Measurements from ENCODE around the gene ABHD17C. TPM values are rescaled to one million over a fixed set of nuclear protein-coding genes. Genes with fewer than 3 reads are reported as not detected.

ABHD17C gene
- total and polyA plus RNA-seq, 2 of the 8 experiments (the other 6 are each of a cell fraction or from before 2014, with no cell fraction given) = 20.2 to 29.8 TPM

DNA sequence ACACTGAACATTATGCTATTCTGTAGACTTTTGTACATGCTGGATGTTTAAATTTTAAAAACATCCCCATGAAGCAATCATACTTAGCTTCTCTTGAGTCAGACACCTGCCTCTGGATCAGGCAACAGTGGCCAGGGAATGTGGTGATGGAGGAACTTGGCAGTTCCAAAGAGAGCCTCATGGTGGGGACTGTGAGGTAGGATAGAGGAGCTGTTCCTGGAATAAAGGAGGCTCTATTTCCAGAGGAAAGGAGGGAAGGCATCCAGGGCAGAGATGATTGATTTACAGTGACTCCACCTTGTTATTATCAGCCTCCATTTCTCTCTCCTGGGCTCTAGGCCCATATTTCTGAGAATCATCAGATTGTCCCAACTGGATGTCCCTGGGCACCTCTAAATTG lies 35.0 kb upstream of the ABHD17C start:
- H3K9ac ChIP-seq (replicated peaks in 1 of 4; ENCODE audit: extremely low read depth in 1 of 4, low read depth in 3 of 4, low read length in 3 of 4) = no peak overlapping the region
- H3K4me3 ChIP-seq (ENCODE audit: extremely low read depth in 1 of 4, insufficient read depth in 2 of 4, low read depth in 3 of 4, low read length in 4 of 4) = no peak overlapping the region
- no peak overlapping the region for H3K14ac ChIP-seq (ENCODE audit: insufficient read length)
- no peak overlapping the region for H2BK20ac ChIP-seq (ENCODE audit: low read length)
- ChIA-PET POLR2A (ENCODE audit: partially characterized antibody) (interaction anchor here (1.2 kb wide), 1 partner anchor 120 kb away, joined by 4 read pairs; no protein-coding TSS in a partner anchor), CTCF (ENCODE audit: partially characterized antibody) (interaction anchor here (0.6 to 7.2 kb wide), 46 partner anchors 9 to 568 kb away, joined by 3 to 107 read pairs (median 4); partner anchors contain the start of genes ABHD17C and CEMIP)
- TF ChIP-seq POLR2AphosphoS5 (IDR thresholded peaks at IDR 0.05; ENCODE audit: low read depth, low read length) (no peak), RAD21 (IDR thresholded peaks at IDR 0.05 in 1 of 2, conservative IDR thresholded peaks at IDR 0.05 in 1 of 2; ENCODE audit: low read depth in 2 of 2, low read length in 2 of 2) (peak; percentile 83 to 86)
- TF ChIP-seq, protein P1, sequence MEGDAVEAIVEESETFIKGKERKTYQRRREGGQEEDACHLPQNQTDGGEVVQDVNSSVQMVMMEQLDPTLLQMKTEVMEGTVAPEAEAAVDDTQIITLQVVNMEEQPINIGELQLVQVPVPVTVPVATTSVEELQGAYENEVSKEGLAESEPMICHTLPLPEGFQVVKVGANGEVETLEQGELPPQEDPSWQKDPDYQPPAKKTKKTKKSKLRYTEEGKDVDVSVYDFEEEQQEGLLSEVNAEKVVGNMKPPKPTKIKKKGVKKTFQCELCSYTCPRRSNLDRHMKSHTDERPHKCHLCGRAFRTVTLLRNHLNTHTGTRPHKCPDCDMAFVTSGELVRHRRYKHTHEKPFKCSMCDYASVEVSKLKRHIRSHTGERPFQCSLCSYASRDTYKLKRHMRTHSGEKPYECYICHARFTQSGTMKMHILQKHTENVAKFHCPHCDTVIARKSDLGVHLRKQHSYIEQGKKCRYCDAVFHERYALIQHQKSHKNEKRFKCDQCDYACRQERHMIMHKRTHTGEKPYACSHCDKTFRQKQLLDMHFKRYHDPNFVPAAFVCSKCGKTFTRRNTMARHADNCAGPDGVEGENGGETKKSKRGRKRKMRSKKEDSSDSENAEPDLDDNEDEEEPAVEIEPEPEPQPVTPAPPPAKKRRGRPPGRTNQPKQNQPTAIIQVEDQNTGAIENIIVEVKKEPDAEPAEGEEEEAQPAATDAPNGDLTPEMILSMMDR (IDR thresholded peaks at IDR 0.05; ENCODE audit: control extremely low read depth in 1 of 3, insufficient read depth in 1 of 3, low read depth in 1 of 3, low read length in 3 of 3) = peak; percentile 57 to 81 (median 75)
- no peaks in the 10 kb centered on the region for H3K79me2 ChIP-seq (ENCODE audit: control insufficient read depth in 1 of 2, insufficient read depth in 2 of 2, low read length in 2 of 2)
- H4K91ac ChIP-seq (replicated peaks; ENCODE audit: insufficient read length, low read length) = no peak overlapping the region
- no peak overlapping the region for H3K4me2 ChIP-seq (ENCODE audit: insufficient read depth in 1 of 2, low read depth in 2 of 2, low read length in 2 of 2)
- H2AFZ ChIP-seq (ENCODE audit: low read length) = no peak overlapping the region
- H3K4ac ChIP-seq (replicated peaks; ENCODE audit: insufficient read length, low read depth, low read length) = no peak overlapping the region
- H2BK120ac ChIP-seq (replicated peaks; ENCODE audit: low read depth, low read length) = no peak overlapping the region
- no peaks in the 10 kb centered on the region for H3K23me2 ChIP-seq (ENCODE audit: low read depth, low read length)
- H2BK5ac ChIP-seq (ENCODE audit: low read depth, low read length) = no peak overlapping the region
- no peaks in the 10 kb centered on the region; a peak in 1 of 7 replicates for H3K27me3 ChIP-seq (replicated peaks in 1 of 4; ENCODE audit: control insufficient read depth in 3 of 4, extremely low read depth in 1 of 4, insufficient read depth in 3 of 4, low read length in 3 of 4)
- H3K9me3 ChIP-seq (ENCODE audit: insufficient read depth in 2 of 2, low read depth in 1 of 2, low read length in 1 of 2) = no peaks in the 10 kb centered on the region
- no peak overlapping the region for H4K5ac ChIP-seq (ENCODE audit: insufficient read length, low read depth, low read length)
- H2AK5ac ChIP-seq (ENCODE audit: low read depth, low read length) = no peak overlapping the region
- H3K56ac ChIP-seq (replicated peaks; ENCODE audit: insufficient read length, low read depth, low read length) = no peak overlapping the region
- H3K23ac ChIP-seq (ENCODE audit: insufficient read length) = no peak overlapping the region
- H3K79me1 ChIP-seq (ENCODE audit: low read depth, low read length) = no peaks in the 10 kb centered on the region
- DNase-seq (ENCODE audit: low read depth in 1 of 2, low spot score in 2 of 2) = peak in 1 of 2 experiments; percentile 52
- H2BK15ac ChIP-seq (ENCODE audit: low read length) = no peak overlapping the region
- H3K4me1 ChIP-seq (replicated peaks in 1 of 4; ENCODE audit: control insufficient read depth in 3 of 4, insufficient read depth in 4 of 4, low read length in 3 of 4) = no peaks in the 10 kb centered on the region
- H3K18ac ChIP-seq (ENCODE audit: extremely low read depth, low read length) = no peak overlapping the region
- H3K27ac ChIP-seq (ENCODE audit: low read depth, low read length) = no peak overlapping the region
- peak; percentile 57 for FAIRE-seq
- no peak overlapping the region for H4K8ac ChIP-seq (ENCODE audit: extremely low read depth, insufficient read depth, low read length)
- H3K36me3 ChIP-seq (ENCODE audit: control insufficient read depth in 2 of 4, insufficient read depth in 4 of 4, low read length in 3 of 4) = no peaks in the 10 kb centered on the region; a peak in 1 of 8 replicates
- no peak overlapping the region for H2BK12ac ChIP-seq (ENCODE audit: low read depth, low read length)
- H4K20me1 ChIP-seq (replicated peaks in 1 of 2; ENCODE audit: control insufficient read depth in 1 of 2, insufficient read depth in 2 of 2, low read length in 2 of 2) = no peaks in the 10 kb centered on the region

Data from H1 (cell line).